ENCODE measurements around the gene SAMD4A.
A peak's percentile ranks its signal among the peaks of the same experiment; 100 is the strongest.

SAMD4A gene

GRCh38 chr14:54689928-54690327 lies 123.0 kb downstream of the SAMD4A start:
- no peak for TF ChIP-seq CTCF (IDR thresholded peaks at IDR 0.05)

- no peak for TF ChIP-seq CTCF (IDR thresholded peaks at IDR 0.05)
These were observed 124.0 kb downstream of the SAMD4A start for GRCh38 chr14:54690887-54691286.

- TF ChIP-seq CTCF (IDR thresholded peaks at IDR 0.05), result peak; percentile 84
These were observed 124.8 kb downstream of the SAMD4A start for GRCh38 chr14:54691525-54692283.

GRCh38 chr14:54692284-54692772 lies 125.4 kb downstream of the SAMD4A start:
- TF ChIP-seq CTCF (IDR thresholded peaks at IDR 0.05), result no peak

GRCh38 chr14:54693761-54694160 lies 126.8 kb downstream of the SAMD4A start:
- TF ChIP-seq CTCF (IDR thresholded peaks at IDR 0.05), result no peak

- TF ChIP-seq CTCF (IDR thresholded peaks at IDR 0.05), result no peak
These were observed 128.3 kb downstream of the SAMD4A start for GRCh38 chr14:54695196-54695595.

GRCh38 chr14:54697001-54697400 lies 130.1 kb downstream of the SAMD4A start:
- TF ChIP-seq CTCF (IDR thresholded peaks at IDR 0.05), result no peak

Data from LNCAP (cell line).